GM19455 (cell line): ENCODE data around the gene RPS6KA1.
"Not testable (repeated sequence)": the region's sequence is repeated elsewhere in the genome, so short reads cannot be mapped to it uniquely, and the experiment has no call there.

ENCODE experiments used
- ATAC-seq: cut with Tn5 transposase; IDR thresholded peaks from one replicate; pipeline ENCODE4 v1.9.1; 2021; ENCODE audit not compliant: unreplicated experiment

Gene RPS6KA1

GRCh38 chr1:26553942-26554682 is 24.6 kb downstream of the RPS6KA1 start:
- ATAC-seq: no peak

- ATAC-seq: no peak
Observed at GRCh38 chr1:26554781-26555180, 25.2 kb downstream of the RPS6KA1 start.

GRCh38 chr1:26555550-26555981 is 26.0 kb downstream of the RPS6KA1 start:
- ATAC-seq: no peak

- no peak for ATAC-seq
Observed at GRCh38 chr1:26556111-26556510, 26.6 kb downstream of the RPS6KA1 start.

- no peak for ATAC-seq
Observed at GRCh38 chr1:26557008-26557407, 27.4 kb downstream of the RPS6KA1 start.

- ATAC-seq: no peak
Observed at GRCh38 chr1:26558685-26559048, 29.1 kb downstream of the RPS6KA1 start.

GRCh38 chr1:26560403-26560780 is 30.8 kb downstream of the RPS6KA1 start:
- no peak for ATAC-seq

- ATAC-seq: no peak
Observed at GRCh38 chr1:26570287-26570686, 40.7 kb downstream of the RPS6KA1 start.

- no peak for ATAC-seq
Observed at GRCh38 chr1:26571381-26571780, 41.8 kb downstream of the RPS6KA1 start.

- no peak for ATAC-seq
Observed at GRCh38 chr1:26574018-26574417, 44.5 kb downstream of the RPS6KA1 start.

GRCh38 chr1:26574719-26575251 is 45.2 kb downstream of the RPS6KA1 start:
- ATAC-seq: no peak

- no peak for ATAC-seq
Observed at GRCh38 chr1:26575348-26575747, 45.8 kb downstream of the RPS6KA1 start.

GRCh38 chr1:26578167-26578566 is 48.6 kb downstream of the RPS6KA1 start:
- no peak for ATAC-seq

GRCh38 chr1:26579681-26580111 is 50.1 kb downstream of the RPS6KA1 start:
- ATAC-seq: no peak

- ATAC-seq: no peak
Observed at GRCh38 chr1:26580116-26580515, 50.6 kb downstream of the RPS6KA1 start.

- no peak for ATAC-seq
Observed at GRCh38 chr1:26581287-26581651, 51.7 kb downstream of the RPS6KA1 start.

- no peak for ATAC-seq
Observed at GRCh38 chr1:26582053-26582835, 52.7 kb downstream of the RPS6KA1 start.

- no peak for ATAC-seq
Observed at GRCh38 chr1:26582836-26583460, 53.4 kb downstream of the RPS6KA1 start.

- ATAC-seq: no peak
Observed at GRCh38 chr1:26583646-26584485, 54.3 kb downstream of the RPS6KA1 start.

- not testable (repeated sequence) for ATAC-seq
Observed at GRCh38 chr1:26584588-26584987, 55.0 kb downstream of the RPS6KA1 start.

GRCh38 chr1:26585471-26585870 is 55.9 kb downstream of the RPS6KA1 start:
- ATAC-seq: no peak
